ENCODE results near the gene STOX2. TPM values are rescaled to one million over a fixed set of nuclear protein-coding genes. Genes with fewer than 3 reads are reported as not detected.
A peak's percentile ranks its signal among the peaks of the same experiment; 100 is the strongest.

STOX2 gene
- total and polyA plus RNA-seq, 4 donors, result 1.8 to 27.5 (median 8.6) TPM

DNA sequence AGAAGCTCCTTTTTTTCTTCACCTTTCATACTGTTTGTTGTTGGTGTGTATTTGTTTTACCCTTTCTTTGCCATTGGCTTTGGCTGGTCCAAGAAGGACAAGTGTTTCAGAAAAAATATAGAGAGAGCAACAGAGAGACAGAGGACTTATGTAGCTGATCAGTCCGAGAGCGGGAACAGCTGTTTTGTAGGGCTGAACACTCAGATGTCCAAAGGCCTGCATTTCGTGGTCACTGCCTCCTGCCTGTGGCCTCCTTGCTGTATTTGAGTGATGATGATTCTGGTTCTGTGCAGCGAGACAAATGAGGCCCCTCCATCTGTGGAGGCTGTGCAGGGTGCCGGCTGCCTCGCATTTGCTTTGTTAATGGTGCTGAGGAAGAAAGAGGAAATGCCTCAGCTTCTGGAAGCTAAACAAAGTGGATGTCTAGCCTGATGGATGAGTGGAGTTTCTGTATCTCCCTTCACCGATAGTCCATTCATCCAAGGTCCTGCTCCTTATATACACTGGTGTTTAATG, 19.8 kb upstream of the STOX2 start:
- no peaks in the 10 kb centered on the region for H3K36me3 ChIP-seq (ENCODE audit: control insufficient read depth in 4 of 4, insufficient read depth in 4 of 4, low read length in 4 of 4)
- H3K4me1 ChIP-seq (ENCODE audit: control insufficient read depth in 5 of 5, insufficient read depth in 5 of 5, low read length in 5 of 5), result peaks cover 0 to 20% (median 7%) of the 10 kb centered on the region in 5 donors
- TF ChIP-seq, protein P1, sequence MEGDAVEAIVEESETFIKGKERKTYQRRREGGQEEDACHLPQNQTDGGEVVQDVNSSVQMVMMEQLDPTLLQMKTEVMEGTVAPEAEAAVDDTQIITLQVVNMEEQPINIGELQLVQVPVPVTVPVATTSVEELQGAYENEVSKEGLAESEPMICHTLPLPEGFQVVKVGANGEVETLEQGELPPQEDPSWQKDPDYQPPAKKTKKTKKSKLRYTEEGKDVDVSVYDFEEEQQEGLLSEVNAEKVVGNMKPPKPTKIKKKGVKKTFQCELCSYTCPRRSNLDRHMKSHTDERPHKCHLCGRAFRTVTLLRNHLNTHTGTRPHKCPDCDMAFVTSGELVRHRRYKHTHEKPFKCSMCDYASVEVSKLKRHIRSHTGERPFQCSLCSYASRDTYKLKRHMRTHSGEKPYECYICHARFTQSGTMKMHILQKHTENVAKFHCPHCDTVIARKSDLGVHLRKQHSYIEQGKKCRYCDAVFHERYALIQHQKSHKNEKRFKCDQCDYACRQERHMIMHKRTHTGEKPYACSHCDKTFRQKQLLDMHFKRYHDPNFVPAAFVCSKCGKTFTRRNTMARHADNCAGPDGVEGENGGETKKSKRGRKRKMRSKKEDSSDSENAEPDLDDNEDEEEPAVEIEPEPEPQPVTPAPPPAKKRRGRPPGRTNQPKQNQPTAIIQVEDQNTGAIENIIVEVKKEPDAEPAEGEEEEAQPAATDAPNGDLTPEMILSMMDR (IDR thresholded peaks at IDR 0.05; ENCODE audit: control extremely low read depth, extremely low read depth), result no peak
- H3K9me3 ChIP-seq (ENCODE audit: control insufficient read depth in 4 of 4, insufficient read depth in 3 of 4, low read length in 3 of 4), result no peaks in the 10 kb centered on the region
- 72 to 75% methylated on average over 7 of the region's 7 CpGs for WGBS, 2 donors
- peak overlapping the region in 1 of 2 donors; percentile 32 for H3K9ac ChIP-seq (ENCODE audit: insufficient read depth in 1 of 2, low read length in 2 of 2)
- no peak for ATAC-seq (ENCODE audit: insufficient read depth, low FRiP score)
- peak; percentile 47 to 81 (median 58) for DNase-seq
- no peaks in the 10 kb centered on the region for H3K27me3 ChIP-seq (ENCODE audit: control insufficient read depth in 3 of 3, insufficient read depth in 3 of 3, low read length in 2 of 3)
- no peak overlapping the region for H3K4me3 ChIP-seq
- H3K27ac ChIP-seq (ENCODE audit: low read depth in 1 of 2, low read length in 1 of 2), result no peak overlapping the region

DNA sequence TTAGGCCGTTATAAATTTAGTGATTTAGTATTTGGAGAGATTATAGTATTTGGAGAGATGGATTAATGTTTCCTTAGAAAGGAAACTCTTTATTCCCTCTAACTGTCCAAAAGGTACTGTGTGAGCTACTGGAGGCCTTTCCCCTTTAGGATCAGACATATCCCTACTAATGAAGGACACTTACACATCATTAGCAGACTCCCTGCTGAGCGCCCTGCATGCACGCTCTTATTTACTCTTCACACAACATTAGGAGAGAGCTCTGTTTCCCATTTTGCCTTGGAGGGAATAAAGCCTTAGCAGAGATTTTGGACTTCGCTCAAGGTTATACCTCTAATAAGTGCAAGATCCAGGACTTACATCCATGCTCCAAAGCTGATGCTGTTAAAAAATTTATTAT, 17.8 kb upstream of the STOX2 start:
- Histone ChIP-seq H3K4me1 (ENCODE audit: control insufficient read depth in 5 of 5, insufficient read depth in 5 of 5, low read length in 5 of 5) (peaks cover 0 to 13% (median 7%) of the 10 kb centered on the region in 5 donors), H3K9me3 (ENCODE audit: control insufficient read depth in 4 of 4, insufficient read depth in 3 of 4, low read length in 3 of 4) (no peaks in the 10 kb centered on the region), H3K27me3 (ENCODE audit: control insufficient read depth in 3 of 3, insufficient read depth in 3 of 3, low read length in 2 of 3) (no peaks in the 10 kb centered on the region), H3K27ac (ENCODE audit: low read depth in 1 of 2, low read length in 1 of 2) (no peak overlapping the region), H3K9ac (ENCODE audit: insufficient read depth in 1 of 2, low read length in 2 of 2) (no peak overlapping the region), H3K36me3 (ENCODE audit: control insufficient read depth in 4 of 4, insufficient read depth in 4 of 4, low read length in 4 of 4) (no peaks in the 10 kb centered on the region), H3K4me3 (no peak overlapping the region)
- 97% methylated on average over 4 of the region's 4 CpGs for WGBS, 2 donors
- no peak for ATAC-seq (ENCODE audit: insufficient read depth, low FRiP score)
- TF ChIP-seq, protein P1 (IDR thresholded peaks at IDR 0.05; ENCODE audit: control extremely low read depth, extremely low read depth), result no peak
- no peak for DNase-seq

DNA sequence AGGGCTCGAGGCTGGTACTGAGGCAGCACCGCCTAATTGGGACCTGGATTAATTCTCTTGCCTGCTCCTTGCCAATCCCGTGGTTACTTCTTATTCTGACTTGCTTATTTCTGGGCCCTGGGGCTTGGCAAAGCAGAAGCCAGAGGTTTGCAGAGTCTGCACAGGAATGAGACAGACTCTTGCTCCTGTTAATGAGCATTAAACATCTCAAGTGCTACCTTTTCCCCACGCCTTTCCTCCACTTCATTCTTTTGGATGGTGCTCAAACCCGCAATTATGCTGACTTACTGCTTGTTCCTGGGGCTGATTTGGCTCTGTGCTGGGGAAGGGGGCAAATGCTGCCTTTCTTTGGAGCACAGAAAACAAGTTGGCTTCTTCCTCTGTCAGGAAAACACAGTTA, 16.5 kb upstream of the STOX2 start:
- TF ChIP-seq, protein P1 (IDR thresholded peaks at IDR 0.05; ENCODE audit: control extremely low read depth, extremely low read depth), result no peak
- no peak overlapping the region for H3K9ac ChIP-seq (ENCODE audit: insufficient read depth in 1 of 2, low read length in 2 of 2)
- WGBS, 2 donors, result 61 to 87% methylated on average over 5 of the region's 5 CpGs
- peaks cover 0 to 13% (median 6%) of the 10 kb centered on the region in 5 donors for H3K4me1 ChIP-seq (ENCODE audit: control insufficient read depth in 5 of 5, insufficient read depth in 5 of 5, low read length in 5 of 5)
- H3K36me3 ChIP-seq (ENCODE audit: control insufficient read depth in 4 of 4, insufficient read depth in 4 of 4, low read length in 4 of 4), result no peaks in the 10 kb centered on the region
- H3K9me3 ChIP-seq (ENCODE audit: control insufficient read depth in 4 of 4, insufficient read depth in 3 of 4, low read length in 3 of 4), result no peaks in the 10 kb centered on the region
- peak; percentile 41 for ATAC-seq (ENCODE audit: insufficient read depth, low FRiP score)
- no peak overlapping the region for H3K4me3 ChIP-seq
- H3K27me3 ChIP-seq (ENCODE audit: control insufficient read depth in 3 of 3, insufficient read depth in 3 of 3, low read length in 2 of 3), result no peaks in the 10 kb centered on the region
- no peak for DNase-seq
- no peak overlapping the region for H3K27ac ChIP-seq (ENCODE audit: low read depth in 1 of 2, low read length in 1 of 2)

DNA sequence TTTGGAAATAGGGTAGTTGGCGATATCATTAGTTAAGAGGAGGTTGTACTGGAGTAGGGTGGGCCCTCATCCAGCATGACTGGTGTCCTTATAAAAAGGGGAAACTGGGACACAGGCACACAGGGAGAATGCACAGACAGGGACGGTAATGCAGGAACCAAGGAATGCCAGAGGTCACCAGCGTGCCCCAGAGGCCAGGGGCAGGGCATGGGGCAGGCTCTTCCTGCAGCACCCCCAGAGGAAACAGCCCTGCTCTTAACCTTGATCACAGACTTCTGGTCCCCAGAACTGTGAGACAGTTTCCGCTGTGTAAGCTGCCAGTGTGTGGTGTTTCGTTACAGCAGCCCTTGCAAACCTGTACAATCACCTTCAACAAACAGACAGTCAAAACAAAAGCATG, 15.9 kb upstream of the STOX2 start:
- no peak for ATAC-seq (ENCODE audit: insufficient read depth, low FRiP score)
- Histone ChIP-seq H3K4me3 (no peak overlapping the region), H3K9ac (ENCODE audit: insufficient read depth in 1 of 2, low read length in 2 of 2) (no peak overlapping the region), H3K9me3 (ENCODE audit: control insufficient read depth in 4 of 4, insufficient read depth in 3 of 4, low read length in 3 of 4) (no peaks in the 10 kb centered on the region), H3K27me3 (ENCODE audit: control insufficient read depth in 3 of 3, insufficient read depth in 3 of 3, low read length in 2 of 3) (no peaks in the 10 kb centered on the region), H3K27ac (ENCODE audit: low read depth in 1 of 2, low read length in 1 of 2) (no peak overlapping the region), H3K36me3 (ENCODE audit: control insufficient read depth in 4 of 4, insufficient read depth in 4 of 4, low read length in 4 of 4) (no peaks in the 10 kb centered on the region), H3K4me1 (ENCODE audit: control insufficient read depth in 5 of 5, insufficient read depth in 5 of 5, low read length in 5 of 5) (peaks cover 0 to 13% (median 6%) of the 10 kb centered on the region in 5 donors)
- WGBS, 2 donors, result 74 to 81% methylated on average over 5 of the region's 5 CpGs
- TF ChIP-seq, protein P1 (IDR thresholded peaks at IDR 0.05; ENCODE audit: control extremely low read depth, extremely low read depth), result no peak
- no peak for DNase-seq

Measured in lung (tissue), 12 donors.